ENCODE results near the gene GPSM3. TPM values are rescaled to one million over a fixed set of nuclear protein-coding genes. Genes with fewer than 3 reads are reported as not detected.

Gene GPSM3
- total and polyA plus RNA-seq, 2 experiments from 2014 or later, result 4.7 to 5.9 TPM

DNA sequence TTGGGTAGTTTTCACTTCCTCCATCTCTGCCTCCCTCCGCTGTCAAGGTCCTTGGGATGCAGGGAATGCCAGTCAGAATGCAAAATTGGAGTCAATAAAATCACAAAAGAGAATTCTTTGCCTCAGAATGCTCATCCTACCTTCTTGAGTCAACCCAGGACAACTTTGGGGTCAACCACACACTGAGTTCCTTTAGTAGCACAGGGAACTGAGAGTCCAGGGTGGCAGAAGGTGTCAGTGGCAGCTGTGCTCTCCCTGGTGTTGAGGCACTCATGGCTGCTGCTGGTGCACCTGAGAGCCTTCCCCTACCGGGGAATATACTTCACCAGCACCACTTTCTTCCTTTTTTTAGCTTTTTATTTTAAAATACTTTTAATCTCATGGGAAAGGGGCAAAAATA is 32.3 kb upstream of the GPSM3 start:
- no peak overlapping the region for H3K4me2 ChIP-seq

More for the DNA sequence above, 32.3 kb upstream of the GPSM3 start:
- H3K27me3 Mint-ChIP-seq (ENCODE audit: insufficient read depth, low read depth, poor library complexity), result peaks cover 7% of the 10 kb centered on the region
- no peak overlapping the region for H3K27ac Mint-ChIP-seq
- H3K9me2 ChIP-seq (ENCODE audit: insufficient read depth), result 0 out of 2 replicates have a peak, but pooled peaks cover 3% of the 10 kb centered on the region
- H3K4me1 Mint-ChIP-seq, result peaks cover 12% of the 10 kb centered on the region
- H4K20me1 ChIP-seq (replicated peaks; ENCODE audit: insufficient read depth), result no peaks in the 10 kb centered on the region
- H3K4me3 Mint-ChIP-seq, result no peak overlapping the region
- no peak overlapping the region for H3K4me3 ChIP-seq
- H2AFZ ChIP-seq, result peak overlapping the region; percentile 72
- ATAC-seq, result no peak
- no peaks in the 10 kb centered on the region for H3F3A ChIP-seq (replicated peaks; ENCODE audit: low read depth)
- H3K9me3 Mint-ChIP-seq, result no peaks in the 10 kb centered on the region
- H3K4me1 ChIP-seq (ENCODE audit: insufficient read depth), result no peaks in the 10 kb centered on the region
- H3K27me3 ChIP-seq (ENCODE audit: insufficient read depth), result no peaks in the 10 kb centered on the region
- no peak for DNase-seq (ENCODE audit: low spot score)
- no peaks in the 10 kb centered on the region for H3K79me2 ChIP-seq (replicated peaks; ENCODE audit: insufficient read depth)
- TF ChIP-seq CTCF (conservative IDR thresholded peaks at IDR 0.05; ENCODE audit: low read depth in 2 of 2), result no peak
- no peak for TF ChIP-seq STAT1 (IDR thresholded peaks at IDR 0.05; ENCODE audit: unreplicated experiment)
- no peak for TF ChIP-seq EZH2phosphoT487 (IDR thresholded peaks at IDR 0.05; ENCODE audit: unreplicated experiment)
- TF ChIP-seq ZNF331 (CRISPR knock-in tag; IDR thresholded peaks at IDR 0.05; ENCODE audit: low read depth), result no peak
- no peak for TF ChIP-seq JUNB (IDR thresholded peaks at IDR 0.05; ENCODE audit: unreplicated experiment)
- TF ChIP-seq, protein P1, sequence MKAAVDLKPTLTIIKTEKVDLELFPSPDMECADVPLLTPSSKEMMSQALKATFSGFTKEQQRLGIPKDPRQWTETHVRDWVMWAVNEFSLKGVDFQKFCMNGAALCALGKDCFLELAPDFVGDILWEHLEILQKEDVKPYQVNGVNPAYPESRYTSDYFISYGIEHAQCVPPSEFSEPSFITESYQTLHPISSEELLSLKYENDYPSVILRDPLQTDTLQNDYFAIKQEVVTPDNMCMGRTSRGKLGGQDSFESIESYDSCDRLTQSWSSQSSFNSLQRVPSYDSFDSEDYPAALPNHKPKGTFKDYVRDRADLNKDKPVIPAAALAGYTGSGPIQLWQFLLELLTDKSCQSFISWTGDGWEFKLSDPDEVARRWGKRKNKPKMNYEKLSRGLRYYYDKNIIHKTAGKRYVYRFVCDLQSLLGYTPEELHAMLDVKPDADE (IDR thresholded peaks at IDR 0.05), result no peak
- TF ChIP-seq POLR2AphosphoS5 (IDR thresholded peaks at IDR 0.05; ENCODE audit: low read depth), result no peak
- no peak for TF ChIP-seq NANOG (IDR thresholded peaks at IDR 0.05; ENCODE audit: borderline replicate concordance)
- TF ChIP-seq ZNF114 (CRISPR knock-in tag; IDR thresholded peaks at IDR 0.05), result no peak
- TF ChIP-seq EZH2 (IDR thresholded peaks at IDR 0.05; ENCODE audit: low read depth, unreplicated experiment), result no peak
- TF ChIP-seq ZNF462 (CRISPR knock-in tag; IDR thresholded peaks at IDR 0.05), result no peak
- TF ChIP-seq CREB1 (CRISPR knock-in tag; IDR thresholded peaks at IDR 0.05; ENCODE audit: low read depth), result no peak
- TF ChIP-seq, protein P2, sequence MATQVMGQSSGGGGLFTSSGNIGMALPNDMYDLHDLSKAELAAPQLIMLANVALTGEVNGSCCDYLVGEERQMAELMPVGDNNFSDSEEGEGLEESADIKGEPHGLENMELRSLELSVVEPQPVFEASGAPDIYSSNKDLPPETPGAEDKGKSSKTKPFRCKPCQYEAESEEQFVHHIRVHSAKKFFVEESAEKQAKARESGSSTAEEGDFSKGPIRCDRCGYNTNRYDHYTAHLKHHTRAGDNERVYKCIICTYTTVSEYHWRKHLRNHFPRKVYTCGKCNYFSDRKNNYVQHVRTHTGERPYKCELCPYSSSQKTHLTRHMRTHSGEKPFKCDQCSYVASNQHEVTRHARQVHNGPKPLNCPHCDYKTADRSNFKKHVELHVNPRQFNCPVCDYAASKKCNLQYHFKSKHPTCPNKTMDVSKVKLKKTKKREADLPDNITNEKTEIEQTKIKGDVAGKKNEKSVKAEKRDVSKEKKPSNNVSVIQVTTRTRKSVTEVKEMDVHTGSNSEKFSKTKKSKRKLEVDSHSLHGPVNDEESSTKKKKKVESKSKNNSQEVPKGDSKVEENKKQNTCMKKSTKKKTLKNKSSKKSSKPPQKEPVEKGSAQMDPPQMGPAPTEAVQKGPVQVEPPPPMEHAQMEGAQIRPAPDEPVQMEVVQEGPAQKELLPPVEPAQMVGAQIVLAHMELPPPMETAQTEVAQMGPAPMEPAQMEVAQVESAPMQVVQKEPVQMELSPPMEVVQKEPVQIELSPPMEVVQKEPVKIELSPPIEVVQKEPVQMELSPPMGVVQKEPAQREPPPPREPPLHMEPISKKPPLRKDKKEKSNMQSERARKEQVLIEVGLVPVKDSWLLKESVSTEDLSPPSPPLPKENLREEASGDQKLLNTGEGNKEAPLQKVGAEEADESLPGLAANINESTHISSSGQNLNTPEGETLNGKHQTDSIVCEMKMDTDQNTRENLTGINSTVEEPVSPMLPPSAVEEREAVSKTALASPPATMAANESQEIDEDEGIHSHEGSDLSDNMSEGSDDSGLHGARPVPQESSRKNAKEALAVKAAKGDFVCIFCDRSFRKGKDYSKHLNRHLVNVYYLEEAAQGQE (IDR thresholded peaks at IDR 0.05; ENCODE audit: unreplicated experiment), result no peak
- H3K36me3 ChIP-seq (ENCODE audit: insufficient read depth), result no peaks in the 10 kb centered on the region
- H3K27ac ChIP-seq (ENCODE audit: low read depth), result no peak overlapping the region
- H3K36me3 Mint-ChIP-seq (ENCODE audit: low read depth), result no peaks in the 10 kb centered on the region
